H1 (cell line): ENCODE data around the gene TOGARAM1.

ENCODE experiments used
- ATF2 ChIP-seq: IDR thresholded peaks from 2 replicates; pipeline ENCODE4 v1.6.1; 2012; ENCODE audit warnings: low read length, inconsistent platforms
- EP300 ChIP-seq, 2 experiments: IDR thresholded peaks; 1 replicate in 1 of 2; 2 replicates in 1 of 2; pipeline ENCODE4 v1.6.1; 2011 to 2012; ENCODE audit warnings: low read depth in 2 of 2, low read length in 2 of 2, mild to moderate bottlenecking in 2 of 2, borderline replicate concordance in 1 of 2, inconsistent platforms in 1 of 2, moderate library complexity in 1 of 2
- EZH2 ChIP-seq: fragments of 200-600 bp; sonication (generic); IDR thresholded peaks from 2 replicates; pipeline ENCODE4 v1.7.1; 2012; ENCODE audit warnings: low read depth, mild to moderate bottlenecking, moderate library complexity, low read length, inconsistent platforms; ENCODE audit not compliant: severe bottlenecking
- FOSL1 ChIP-seq: IDR thresholded peaks from 2 replicates; pipeline ENCODE4 v1.6.1; 2011; ENCODE audit warnings: mild to moderate bottlenecking, low read depth, low read length, moderate library complexity; ENCODE audit not compliant: insufficient read depth
- MAFK ChIP-seq: IDR thresholded peaks from 2 replicates; pipeline ENCODE4 v1.6.1; 2012; ENCODE audit warnings: low read depth, mild to moderate bottlenecking, improper control_type of control experiment, low read length
- NRF1 ChIP-seq: IDR thresholded peaks from 2 replicates; pipeline ENCODE4 v1.6.1; 2011; ENCODE audit warnings: mild to moderate bottlenecking, low read depth, low read length, improper control_type of control experiment
- POLR2A ChIP-seq, 2 experiments: IDR thresholded peaks; 1 replicate in 1 of 2; 2 replicates in 1 of 2; pipeline ENCODE4 v1.6.1; 2011; ENCODE audit warnings: low read depth in 2 of 2, low read length in 2 of 2, mild to moderate bottlenecking in 2 of 2; ENCODE audit errors: control extremely low read depth in 1 of 2
- TF ChIP-seq, protein P1 (sequence below), 3 experiments: IDR thresholded peaks; 1 replicate in 2 of 3; 2 replicates in 1 of 3; pipeline versions ENCODE4 v1.5.1 to v1.6.1; 2011; ENCODE audit warnings: low read length in 3 of 3, mild to moderate bottlenecking in 3 of 3, inconsistent platforms in 2 of 3, low read depth in 1 of 3, moderate library complexity in 1 of 3; ENCODE audit not compliant: insufficient read depth in 1 of 3; ENCODE audit errors: control extremely low read depth in 1 of 3

DNA sequence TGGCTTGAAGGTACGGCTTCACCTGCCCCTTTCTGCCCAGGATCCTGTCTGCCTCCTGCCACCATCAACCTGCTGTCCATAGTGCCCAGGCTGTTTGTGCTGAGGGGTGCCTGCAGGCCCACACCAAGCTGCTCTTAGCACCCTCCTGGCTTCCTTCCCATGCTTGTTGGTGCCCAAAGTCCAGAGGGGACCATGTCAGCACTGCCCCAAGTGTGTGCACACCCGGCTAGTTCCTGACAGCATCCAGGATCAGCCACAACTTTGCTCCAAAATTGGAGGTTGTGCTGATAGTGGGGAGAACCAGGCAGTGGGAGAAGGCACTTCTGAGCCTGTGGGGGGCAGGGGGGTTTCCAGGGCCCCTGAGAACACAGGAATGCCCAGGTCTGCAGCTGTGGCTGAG, 77.4 kb downstream of the TOGARAM1 start:
- TF ChIP-seq FOSL1, result no peak
- no peak for TF ChIP-seq POLR2A (IDR thresholded peaks at IDR 0.05; ENCODE audit: control extremely low read depth in 1 of 2, low read depth in 2 of 2, low read length in 2 of 2)
- TF ChIP-seq, protein P1, sequence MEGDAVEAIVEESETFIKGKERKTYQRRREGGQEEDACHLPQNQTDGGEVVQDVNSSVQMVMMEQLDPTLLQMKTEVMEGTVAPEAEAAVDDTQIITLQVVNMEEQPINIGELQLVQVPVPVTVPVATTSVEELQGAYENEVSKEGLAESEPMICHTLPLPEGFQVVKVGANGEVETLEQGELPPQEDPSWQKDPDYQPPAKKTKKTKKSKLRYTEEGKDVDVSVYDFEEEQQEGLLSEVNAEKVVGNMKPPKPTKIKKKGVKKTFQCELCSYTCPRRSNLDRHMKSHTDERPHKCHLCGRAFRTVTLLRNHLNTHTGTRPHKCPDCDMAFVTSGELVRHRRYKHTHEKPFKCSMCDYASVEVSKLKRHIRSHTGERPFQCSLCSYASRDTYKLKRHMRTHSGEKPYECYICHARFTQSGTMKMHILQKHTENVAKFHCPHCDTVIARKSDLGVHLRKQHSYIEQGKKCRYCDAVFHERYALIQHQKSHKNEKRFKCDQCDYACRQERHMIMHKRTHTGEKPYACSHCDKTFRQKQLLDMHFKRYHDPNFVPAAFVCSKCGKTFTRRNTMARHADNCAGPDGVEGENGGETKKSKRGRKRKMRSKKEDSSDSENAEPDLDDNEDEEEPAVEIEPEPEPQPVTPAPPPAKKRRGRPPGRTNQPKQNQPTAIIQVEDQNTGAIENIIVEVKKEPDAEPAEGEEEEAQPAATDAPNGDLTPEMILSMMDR (IDR thresholded peaks at IDR 0.05; ENCODE audit: control extremely low read depth in 1 of 3, insufficient read depth in 1 of 3, low read depth in 1 of 3, low read length in 3 of 3), result no peak
- no peak for TF ChIP-seq ATF2
- TF ChIP-seq EP300 (IDR thresholded peaks at IDR 0.05; ENCODE audit: borderline replicate concordance in 1 of 2, low read depth in 2 of 2, low read length in 2 of 2), result no peak
- TF ChIP-seq MAFK, result no peak
- TF ChIP-seq EZH2, result no peak
- TF ChIP-seq NRF1, result no peak
